Activated CD4-positive, alpha-beta T cell treated with anti-CD3 and anti-CD28 coated beads, Interleukin-2, amount 10 ng/mL, durations not matched to agents 24 days and 14 days (primary cell): ENCODE data around the gene DIO3. TPM values are rescaled to one million over a fixed set of nuclear protein-coding genes. Genes with fewer than 3 reads are reported as not detected.

Source experiments
- DNase-seq: peaks from one replicate; pipeline ENCODE4 v3.0.0; 2022
- H3K27ac Mint-ChIP-seq: one replicate; pipeline ENCODE4 v1.8.0; 2022; ENCODE audit warnings: mild to moderate bottlenecking, mixed read lengths
- H3K27me3 Mint-ChIP-seq: one replicate; pipeline ENCODE4 v1.8.0; 2022; ENCODE audit warnings: mixed read lengths
- H3K36me3 Mint-ChIP-seq: one replicate; pipeline ENCODE4 v1.8.0; 2022; ENCODE audit warnings: low read depth, mild to moderate bottlenecking, mixed read lengths
- H3K4me1 Mint-ChIP-seq: one replicate; pipeline ENCODE4 v1.8.0; 2021; ENCODE audit warnings: mixed read lengths
- H3K4me3 Mint-ChIP-seq: one replicate; pipeline ENCODE4 v1.8.0; 2022; ENCODE audit warnings: mild to moderate bottlenecking, moderate library complexity, mixed read lengths
- H3K9me3 Mint-ChIP-seq: one replicate; pipeline ENCODE4 v1.8.0; 2021; ENCODE audit warnings: mixed read lengths
- intact Hi-C: fragments of 100-400 bp; cut with micrococcal nuclease; formaldehyde crosslinking; loops from one replicate; pipeline ENCODE4 v1.15.1; 2023
- total RNA-seq: library from RNA; stranded (reverse); gene quantifications from 2 replicates; pipeline ENCODE4 v1.2.3, GENCODE V29; 2022

DIO3 gene
- total RNA-seq, 1 donor from 2014 or later, result not detected

DNA sequence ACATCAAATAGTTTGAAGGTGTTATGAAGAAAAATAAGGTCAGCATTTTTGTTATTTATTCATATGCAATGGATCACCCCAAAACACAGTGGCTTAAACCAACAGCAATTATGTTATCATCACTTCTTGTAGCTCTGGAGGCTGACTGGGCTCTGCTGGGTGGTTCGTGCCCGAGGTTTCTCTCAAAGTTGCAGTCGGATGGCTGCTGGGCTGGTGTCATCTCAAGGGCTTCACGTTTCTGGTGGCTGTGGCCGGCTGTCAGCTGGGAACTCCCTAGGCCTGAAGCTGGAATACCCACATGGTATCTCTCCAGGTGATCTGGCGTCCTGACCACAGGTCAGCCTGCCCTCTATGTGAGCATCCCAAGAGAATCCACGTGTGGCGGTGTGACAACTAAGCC lies 12.0 kb downstream of the DIO3 start:
- DNase-seq, result no peak
- Mint-ChIP-seq H3K9me3 (no peaks in the 10 kb centered on the region), H3K27ac (no peak overlapping the region), H3K4me1 (no peaks in the 10 kb centered on the region), H3K36me3 (no peaks in the 10 kb centered on the region), H3K27me3 (peaks cover 4% of the 10 kb centered on the region), H3K4me3 (no peak overlapping the region)
- intact Hi-C loops, result no loop called here

DNA sequence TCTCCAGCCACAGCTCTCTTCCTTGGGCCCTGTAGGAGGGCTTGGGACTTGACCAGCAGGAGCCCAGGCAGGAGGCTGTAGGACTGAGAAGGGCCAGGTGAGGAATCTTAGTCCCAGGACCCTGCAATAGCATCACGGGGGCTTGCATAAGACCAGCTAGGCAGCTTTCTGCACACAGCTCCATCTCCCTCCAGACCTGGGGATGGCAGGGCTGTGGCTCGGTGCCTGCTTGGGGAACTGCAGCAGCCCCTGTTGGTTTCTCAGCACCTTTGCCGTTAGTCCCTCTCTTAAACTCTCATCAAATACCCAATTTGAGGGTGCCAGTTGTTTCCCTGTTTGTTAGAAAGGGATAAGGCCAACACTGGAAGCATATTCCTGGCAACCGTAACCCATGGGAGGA lies 14.3 kb downstream of the DIO3 start:
- H3K9me3 Mint-ChIP-seq, result no peaks in the 10 kb centered on the region
- no peak overlapping the region for H3K4me3 Mint-ChIP-seq
- no peak overlapping the region for H3K27ac Mint-ChIP-seq
- no peaks in the 10 kb centered on the region for H3K4me1 Mint-ChIP-seq
- DNase-seq, result no peak
- H3K36me3 Mint-ChIP-seq, result no peaks in the 10 kb centered on the region
- intact Hi-C loops, result no loop called here
- peaks cover 2% of the 10 kb centered on the region for H3K27me3 Mint-ChIP-seq

GRCh38 chr14:101577221-101577909 lies 16.1 kb downstream of the DIO3 start:
- Mint-ChIP-seq H3K4me3 (no peak overlapping the region), H3K36me3 (no peaks in the 10 kb centered on the region), H3K9me3 (no peaks in the 10 kb centered on the region), H3K27me3 (peaks cover 7% of the 10 kb centered on the region), H3K4me1 (no peaks in the 10 kb centered on the region), H3K27ac (no peak overlapping the region)
- no peak for DNase-seq
- intact Hi-C loops, result no loop called here

- H3K4me1 Mint-ChIP-seq, result no peaks in the 10 kb centered on the region
- no peaks in the 10 kb centered on the region for H3K36me3 Mint-ChIP-seq
- no peak overlapping the region for H3K27ac Mint-ChIP-seq
- DNase-seq, result no peak
- no peak overlapping the region for H3K4me3 Mint-ChIP-seq
- intact Hi-C loops, result no loop called here
- no peaks in the 10 kb centered on the region for H3K9me3 Mint-ChIP-seq
- peaks cover 7% of the 10 kb centered on the region for H3K27me3 Mint-ChIP-seq
Observed at GRCh38 chr14:101578489-101578888, 17.2 kb downstream of the DIO3 start.

- H3K36me3 Mint-ChIP-seq, result no peaks in the 10 kb centered on the region
- H3K27ac Mint-ChIP-seq, result no peak overlapping the region
- intact Hi-C loops, result no loop called here
- H3K9me3 Mint-ChIP-seq, result no peaks in the 10 kb centered on the region
- no peak for DNase-seq
- H3K27me3 Mint-ChIP-seq, result peaks cover 7% of the 10 kb centered on the region
- H3K4me1 Mint-ChIP-seq, result no peaks in the 10 kb centered on the region
- H3K4me3 Mint-ChIP-seq, result no peak overlapping the region
Observed at GRCh38 chr14:101579372-101580080, 18.2 kb downstream of the DIO3 start.

DNA sequence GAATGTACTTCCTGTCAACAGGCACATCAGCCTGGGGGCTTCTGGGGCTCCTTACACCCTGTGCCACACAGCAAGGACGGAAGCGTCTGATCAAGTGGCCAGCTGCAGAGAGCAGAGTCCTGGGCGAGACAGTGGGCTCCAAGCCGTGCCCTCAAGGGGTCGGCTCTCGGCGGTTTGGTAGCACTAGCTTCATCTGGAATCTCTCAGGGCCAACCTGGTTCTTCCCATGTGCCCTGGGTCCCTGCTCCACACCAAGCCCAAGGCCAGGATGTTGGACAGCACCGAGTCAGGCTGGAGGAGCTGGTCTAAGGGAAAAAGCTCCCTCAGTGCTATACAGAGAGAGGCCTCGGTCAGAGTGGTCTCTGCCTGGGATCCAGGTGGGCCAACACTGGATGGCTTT lies 20.5 kb downstream of the DIO3 start:
- Mint-ChIP-seq H3K4me3 (no peak overlapping the region), H3K27me3 (peaks cover 7% of the 10 kb centered on the region), H3K4me1 (no peaks in the 10 kb centered on the region), H3K9me3 (no peaks in the 10 kb centered on the region), H3K36me3 (no peaks in the 10 kb centered on the region), H3K27ac (no peak overlapping the region)
- intact Hi-C loops, result no loop called here
- no peak for DNase-seq

DNA sequence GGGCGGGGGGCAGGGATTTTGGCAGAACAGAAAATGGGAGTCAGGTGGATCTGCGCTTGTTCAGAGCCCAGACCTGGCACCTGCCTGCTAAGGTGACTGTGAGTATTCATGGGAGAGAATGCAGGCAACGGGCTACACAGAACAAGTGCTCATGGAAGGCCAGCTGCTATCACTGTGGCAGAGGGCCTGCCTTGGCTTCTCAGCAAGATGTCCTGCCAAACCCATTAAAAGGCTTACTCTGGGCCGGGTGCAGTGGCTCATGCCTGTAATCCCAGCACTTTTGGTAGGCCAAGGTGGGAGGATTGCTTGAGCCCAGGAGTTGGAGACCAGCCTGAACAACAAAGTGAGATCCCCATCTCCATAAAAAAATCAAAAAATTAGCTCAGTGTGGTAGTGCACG lies 21.0 kb downstream of the DIO3 start:
- H3K4me1 Mint-ChIP-seq, result no peaks in the 10 kb centered on the region
- no peaks in the 10 kb centered on the region for H3K36me3 Mint-ChIP-seq
- no peak overlapping the region for H3K4me3 Mint-ChIP-seq
- H3K27me3 Mint-ChIP-seq, result peaks cover 7% of the 10 kb centered on the region
- H3K27ac Mint-ChIP-seq, result no peak overlapping the region
- intact Hi-C loops, result no loop called here
- H3K9me3 Mint-ChIP-seq, result no peaks in the 10 kb centered on the region
- DNase-seq, result no peak

- H3K27ac Mint-ChIP-seq, result no peak overlapping the region
- peaks cover 5% of the 10 kb centered on the region for H3K27me3 Mint-ChIP-seq
- no peak overlapping the region for H3K4me3 Mint-ChIP-seq
- no peaks in the 10 kb centered on the region for H3K36me3 Mint-ChIP-seq
- DNase-seq, result no peak
- no peaks in the 10 kb centered on the region for H3K4me1 Mint-ChIP-seq
- no peaks in the 10 kb centered on the region for H3K9me3 Mint-ChIP-seq
- intact Hi-C loops, result no loop called here
Observed at GRCh38 chr14:101583006-101583714, 21.9 kb downstream of the DIO3 start.

DNA sequence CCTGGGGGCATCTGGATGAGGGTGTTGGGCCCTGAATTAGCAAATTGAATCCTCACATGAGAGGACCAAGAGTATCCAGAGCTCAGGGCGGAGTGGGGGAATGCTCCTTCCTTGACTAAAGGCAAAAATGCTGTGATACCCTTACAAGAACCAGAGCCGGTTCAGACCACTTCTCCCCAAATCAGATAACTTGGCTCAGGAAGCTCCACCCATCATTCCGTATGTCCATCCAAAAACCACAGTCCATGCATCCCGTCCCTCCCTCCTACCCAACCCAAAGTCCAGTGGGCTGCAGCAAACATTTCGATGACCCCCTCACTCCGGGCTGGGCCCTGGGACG lies 22.4 kb downstream of the DIO3 start:
- Mint-ChIP-seq H3K36me3 (no peaks in the 10 kb centered on the region), H3K4me3 (no peak overlapping the region), H3K27ac (no peak overlapping the region), H3K4me1 (no peaks in the 10 kb centered on the region), H3K9me3 (no peaks in the 10 kb centered on the region), H3K27me3 (peaks cover 5% of the 10 kb centered on the region)
- no peak for DNase-seq
- intact Hi-C loops, result no loop called here

DNA sequence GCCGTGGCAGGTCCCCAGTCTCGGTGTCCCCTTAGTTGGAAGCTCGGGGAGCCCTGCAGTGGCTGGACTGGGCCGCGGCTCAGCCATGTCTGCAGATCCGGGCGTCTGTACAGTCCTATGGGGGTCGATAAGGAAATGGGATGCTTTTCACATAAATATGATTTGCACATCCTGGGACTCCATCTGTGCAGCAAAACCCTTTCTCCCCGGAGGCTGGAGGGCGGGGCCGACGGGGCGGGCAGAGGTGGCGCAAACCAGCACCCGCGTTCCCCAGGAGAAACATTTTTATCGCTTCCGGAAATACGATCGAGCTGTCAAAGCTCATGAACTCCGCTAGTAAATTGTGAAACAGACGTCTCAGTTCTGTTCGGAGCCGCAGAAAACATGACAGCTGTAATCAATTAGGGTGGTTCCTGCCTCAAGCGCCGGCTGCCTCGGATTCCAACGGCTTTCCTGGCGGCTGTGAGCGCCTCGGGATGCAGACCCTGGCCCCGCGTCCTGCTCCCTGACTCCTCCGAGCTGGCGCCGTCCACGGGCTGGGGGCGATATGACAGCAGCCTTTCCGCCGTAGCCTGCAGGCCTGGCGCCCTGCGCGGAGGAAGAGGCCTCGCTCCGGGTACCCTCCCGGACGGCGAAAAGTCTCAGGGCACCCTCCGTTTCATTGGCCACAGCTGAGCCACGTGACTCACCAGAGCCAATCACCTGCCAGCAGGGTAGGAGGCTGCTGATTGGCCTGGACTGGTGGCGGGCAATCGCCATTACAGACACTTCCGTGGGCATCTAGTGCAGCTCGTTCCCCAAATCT lies 23.0 kb downstream of the DIO3 start:
- H3K9me3 Mint-ChIP-seq, result no peaks in the 10 kb centered on the region

DNA sequence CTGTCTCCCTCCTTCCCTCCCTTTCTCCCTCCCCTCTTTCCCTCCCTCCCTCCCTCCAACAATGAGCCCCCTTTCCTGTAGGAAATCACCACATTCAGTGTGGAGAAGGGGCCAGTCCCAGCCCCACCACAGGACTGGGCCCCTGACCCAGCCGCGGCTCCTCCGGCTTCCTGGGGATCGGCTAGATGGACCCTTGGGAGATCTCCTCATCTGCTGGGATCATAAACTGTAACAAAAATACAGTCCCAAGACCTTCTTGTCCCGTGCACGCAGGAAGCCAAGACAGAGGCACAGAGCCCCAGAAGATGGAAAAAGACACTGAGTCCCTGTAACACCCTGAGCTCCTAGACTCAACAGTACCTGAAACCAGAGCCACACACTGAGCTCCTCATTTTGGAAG lies 23.9 kb downstream of the DIO3 start:
- intact Hi-C loops, result no loop called here
- H3K36me3 Mint-ChIP-seq, result no peaks in the 10 kb centered on the region
- H3K27ac Mint-ChIP-seq, result no peak overlapping the region
- no peaks in the 10 kb centered on the region for H3K4me1 Mint-ChIP-seq
- no peaks in the 10 kb centered on the region for H3K9me3 Mint-ChIP-seq
- H3K27me3 Mint-ChIP-seq, result peaks cover 5% of the 10 kb centered on the region
- H3K4me3 Mint-ChIP-seq, result no peak overlapping the region
- DNase-seq, result no peak

More for the DNA sequence above, 23.0 kb downstream of the DIO3 start:
- Mint-ChIP-seq H3K4me1 (no peaks in the 10 kb centered on the region), H3K4me3 (no peak overlapping the region), H3K27ac (no peak overlapping the region), H3K27me3 (peaks cover 5% of the 10 kb centered on the region), H3K36me3 (no peaks in the 10 kb centered on the region)
- intact Hi-C loops, result no loop called here
- no peak for DNase-seq

GRCh38 chr14:101586531-101587430 lies 25.5 kb downstream of the DIO3 start:
- Mint-ChIP-seq H3K27me3 (no peaks in the 10 kb centered on the region), H3K4me3 (no peak overlapping the region)
- intact Hi-C loops, result no loop called here

GRCh38 chr14:101587441-101587911 lies 26.2 kb downstream of the DIO3 start:
- Mint-ChIP-seq H3K4me1 (no peaks in the 10 kb centered on the region), H3K27me3 (no peaks in the 10 kb centered on the region), H3K4me3 (no peak overlapping the region), H3K27ac (no peak overlapping the region), H3K36me3 (no peaks in the 10 kb centered on the region), H3K9me3 (no peaks in the 10 kb centered on the region)
- no peak for DNase-seq
- intact Hi-C loops, result no loop called here

More at GRCh38 chr14:101586531-101587430, 25.5 kb downstream of the DIO3 start:
- H3K4me1 Mint-ChIP-seq, result no peaks in the 10 kb centered on the region
- no peaks in the 10 kb centered on the region for H3K9me3 Mint-ChIP-seq
- no peak overlapping the region for H3K27ac Mint-ChIP-seq
- H3K36me3 Mint-ChIP-seq, result no peaks in the 10 kb centered on the region
- no peak for DNase-seq
